ENCODE measurements around the gene CRYBG2.

DNA sequence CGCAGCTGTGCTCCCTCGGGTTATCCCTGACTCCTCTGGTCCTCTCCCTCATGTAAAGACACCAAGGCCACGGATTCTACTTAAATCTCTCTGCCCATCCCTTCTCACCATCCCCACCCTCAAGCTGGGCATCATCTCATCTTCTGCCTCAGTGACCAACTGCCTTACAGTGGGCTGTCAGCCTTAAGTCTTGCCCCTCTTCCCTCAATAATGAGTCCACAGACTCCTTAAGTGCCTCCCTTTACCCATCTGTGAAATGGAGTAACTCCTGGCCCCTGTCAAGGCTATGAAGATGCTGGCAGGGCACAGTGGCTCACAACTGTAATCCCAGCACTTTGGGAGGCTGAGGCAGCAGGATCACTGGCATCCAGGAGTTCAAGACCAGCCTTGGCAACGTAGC, 62.0 kb downstream of the CRYBG2 start:
- TF ChIP-seq, protein P1, sequence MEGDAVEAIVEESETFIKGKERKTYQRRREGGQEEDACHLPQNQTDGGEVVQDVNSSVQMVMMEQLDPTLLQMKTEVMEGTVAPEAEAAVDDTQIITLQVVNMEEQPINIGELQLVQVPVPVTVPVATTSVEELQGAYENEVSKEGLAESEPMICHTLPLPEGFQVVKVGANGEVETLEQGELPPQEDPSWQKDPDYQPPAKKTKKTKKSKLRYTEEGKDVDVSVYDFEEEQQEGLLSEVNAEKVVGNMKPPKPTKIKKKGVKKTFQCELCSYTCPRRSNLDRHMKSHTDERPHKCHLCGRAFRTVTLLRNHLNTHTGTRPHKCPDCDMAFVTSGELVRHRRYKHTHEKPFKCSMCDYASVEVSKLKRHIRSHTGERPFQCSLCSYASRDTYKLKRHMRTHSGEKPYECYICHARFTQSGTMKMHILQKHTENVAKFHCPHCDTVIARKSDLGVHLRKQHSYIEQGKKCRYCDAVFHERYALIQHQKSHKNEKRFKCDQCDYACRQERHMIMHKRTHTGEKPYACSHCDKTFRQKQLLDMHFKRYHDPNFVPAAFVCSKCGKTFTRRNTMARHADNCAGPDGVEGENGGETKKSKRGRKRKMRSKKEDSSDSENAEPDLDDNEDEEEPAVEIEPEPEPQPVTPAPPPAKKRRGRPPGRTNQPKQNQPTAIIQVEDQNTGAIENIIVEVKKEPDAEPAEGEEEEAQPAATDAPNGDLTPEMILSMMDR (IDR thresholded peaks at IDR 0.05; ENCODE audit: low read depth, low read length), result no peak
- TF ChIP-seq POLR2A (IDR thresholded peaks at IDR 0.05; ENCODE audit: extremely low read depth, insufficient read length), result no peak
